OCI-LY7 (cell line): ENCODE results near the gene XPOT. TPM values are rescaled to one million over a fixed set of nuclear protein-coding genes. Genes with fewer than 3 reads are reported as not detected.

Source experiments
- BruUV-seq: library from RNA; stranded (reverse); fragments of 400-500 nt; replicated peaks from 2 replicates; lab custom pipeline; 2021; lab: Mats Ljungman, UMichigan
- CTCF ChIA-PET: fragments of 300-600 bp; sonication (Branson Sonifier 250); formaldehyde crosslinking; loops from one replicate; lab custom pipeline; 2022; ENCODE audit warnings: antibody characterized with exemption; ENCODE audit not compliant: unreplicated experiment; lab: Charles Lee
- POLR2A ChIA-PET: fragments of 300-600 bp; sonication (Branson Sonifier 250); formaldehyde crosslinking; loops from one replicate; lab custom pipeline; 2022; ENCODE audit warnings: antibody characterized with exemption; lab: Charles Lee
- DNase-seq: peaks from one replicate; pipeline ENCODE4 v3.0.0-alpha.2; 2015; ENCODE audit warnings: low spot score
- H2AFZ ChIP-seq: fragments of 200-600 bp; sonication (generic), shearing (Covaris generic); 2 replicates; pipeline ENCODE4 v1.6.1; 2014; ENCODE audit warnings: mild to moderate bottlenecking, antibody characterized with exemption, low read length, moderate library complexity
- H3K27ac ChIP-seq: fragments of 200-600 bp; sonication (generic); 2 replicates; pipeline ENCODE4 v1.5.1; 2014; ENCODE audit warnings: mixed run types, low read depth, mild to moderate bottlenecking, moderate library complexity, low read length, inconsistent platforms; ENCODE audit not compliant: poor library complexity, severe bottlenecking
- H3K36me3 ChIP-seq: fragments of 200-600 bp; sonication (generic); 2 replicates; pipeline ENCODE4 v1.6.1; 2014; ENCODE audit warnings: mild to moderate bottlenecking, antibody characterized with exemption, low read length, moderate library complexity, mixed read lengths; ENCODE audit not compliant: insufficient read depth
- H3K4me1 ChIP-seq: fragments of 200-600 bp; sonication (generic); 2 replicates; pipeline ENCODE4 v1.5.1; 2014; ENCODE audit warnings: mild to moderate bottlenecking, low read length; ENCODE audit not compliant: insufficient read depth, poor library complexity, severe bottlenecking
- H3K4me2 ChIP-seq: fragments of 200-600 bp; sonication (generic); 2 replicates; pipeline ENCODE4 v1.6.1; 2014; ENCODE audit warnings: mild to moderate bottlenecking, low read length
- H3K4me3 ChIP-seq: fragments of 200-600 bp; sonication (generic); 2 replicates; pipeline ENCODE4 v1.5.1; 2014; ENCODE audit warnings: mild to moderate bottlenecking, low read depth, low read length; ENCODE audit not compliant: poor library complexity, severe bottlenecking
- H3K79me2 ChIP-seq: fragments of 200-600 bp; sonication (generic); 2 replicates; pipeline ENCODE4 v1.6.1; 2016; ENCODE audit warnings: low read depth, mild to moderate bottlenecking, low read length, moderate library complexity, mixed read lengths; ENCODE audit not compliant: insufficient read depth
- H3K9me2 ChIP-seq: fragments of 200-600 bp; sonication (generic); 2 replicates; pipeline ENCODE4 v1.6.1; 2016; ENCODE audit warnings: mild to moderate bottlenecking, low read length, mixed read lengths; ENCODE audit not compliant: insufficient read depth
- H3K9me3 ChIP-seq: fragments of 200-600 bp; sonication (generic); 2 replicates; pipeline ENCODE4 v1.6.1; 2014; ENCODE audit warnings: mild to moderate bottlenecking, mixed run types, low read length, mixed read lengths
- H4K20me1 ChIP-seq: fragments of 200-600 bp; sonication (generic); 2 replicates; pipeline ENCODE4 v1.6.1; 2014; ENCODE audit warnings: mild to moderate bottlenecking, antibody characterized with exemption, low read length, moderate library complexity, mixed read lengths; ENCODE audit not compliant: insufficient read depth
- EZH2phosphoT487 ChIP-seq: fragments of 200-600 bp; sonication (generic); IDR thresholded peaks from 2 replicates; pipeline ENCODE4 v1.6.1; 2018; ENCODE audit warnings: low read depth, borderline replicate concordance, mild to moderate bottlenecking, mixed run types, antibody characterized with exemption, low read length, moderate library complexity, mixed read lengths
- intact Hi-C: fragments of 100-400 bp; cut with micrococcal nuclease; formaldehyde crosslinking; loops from one replicate; pipeline ENCODE4 v1.10.0; 2022; ENCODE audit not compliant: unreplicated experiment
- total RNA-seq, 2 experiments: library from RNA; depleted of rRNA in 1 of 2; stranded (reverse); fragments of >200 nt in 1 of 2; shearing (Covaris generic) in 1 of 2; gene quantifications; 2 replicates each; pipeline ENCODE4 v1.2.3, GENCODE V29; 2014 to 2022
- TF ChIP-seq, protein P1 (sequence below): fragments of 200-600 bp; sonication (generic); conservative IDR thresholded peaks from 2 replicates; pipeline ENCODE4 v1.5.1; 2014; ENCODE audit warnings: mild to moderate bottlenecking, antibody characterized with exemption, low read length, moderate library complexity, mixed read lengths

Gene XPOT
- total RNA-seq, 2 experiments from 2014 or later, result 101 to 210 TPM

DNA sequence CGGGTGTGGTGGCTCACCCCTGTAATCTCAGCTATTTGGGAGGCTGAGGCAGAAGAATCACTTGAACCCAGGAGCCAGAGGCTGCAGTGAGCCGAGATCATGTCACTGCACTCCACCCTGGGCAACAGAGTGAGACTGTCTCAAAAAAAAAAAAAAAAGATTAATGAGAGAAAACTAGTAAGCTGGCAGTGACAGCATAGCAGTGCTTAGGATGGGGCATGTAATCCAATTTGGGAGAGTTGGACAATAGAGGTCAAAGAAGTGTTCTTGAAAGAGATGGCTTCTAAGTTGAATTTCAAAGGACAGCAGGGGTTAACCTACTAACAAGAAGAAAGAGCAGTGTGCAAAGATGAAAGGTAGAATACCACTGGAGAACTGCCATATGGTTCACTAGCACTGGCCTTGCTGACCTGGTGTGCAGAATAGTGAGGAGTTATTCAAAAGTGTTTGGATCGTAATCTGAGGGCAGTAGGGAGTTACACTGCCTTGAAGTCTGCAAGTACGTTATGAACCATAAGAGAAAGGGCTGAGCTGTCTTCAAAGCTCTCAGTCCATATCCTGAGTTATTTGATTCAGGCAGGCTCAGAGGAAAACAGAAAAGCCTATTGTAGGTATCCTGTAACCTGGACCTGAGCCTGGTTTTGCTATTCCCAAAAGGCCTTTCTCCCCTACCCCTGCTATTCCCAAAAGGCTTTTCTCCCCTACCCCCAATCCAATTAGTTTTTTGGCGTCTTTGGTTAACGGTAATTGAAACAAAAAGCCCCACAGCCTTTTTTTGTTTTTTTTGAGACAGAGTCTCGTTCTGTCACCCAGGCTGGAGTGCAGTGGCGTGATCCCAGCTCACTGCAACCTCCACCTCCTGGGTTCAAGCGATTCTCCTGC lies 3.4 kb downstream of the XPOT start:
- CTCF ChIA-PET, result no interaction called here
- H3K36me3 ChIP-seq, result peaks cover 59% of the 10 kb centered on the region
- H3K79me2 ChIP-seq, result peaks cover 61% of the 10 kb centered on the region
- H3K4me1 ChIP-seq, result peaks cover 21% of the 10 kb centered on the region
- POLR2A ChIA-PET, result interaction anchor here (0.5 to 0.7 kb wide), 3 partner anchors 37 to 650 kb away, joined by 3 to 5 read pairs (median 5); no protein-coding TSS in a partner anchor
- H3K27ac ChIP-seq, result no peak overlapping the region
- H2AFZ ChIP-seq, result no peak overlapping the region
- no peaks in the 10 kb centered on the region for H3K9me2 ChIP-seq
- H3K4me3 ChIP-seq, result no peak overlapping the region
- DNase-seq, result no peak
- peaks cover 5% of the 10 kb centered on the region for H4K20me1 ChIP-seq
- no peak overlapping the region for H3K4me2 ChIP-seq
- no TSS peak for BruUV-seq
- TF ChIP-seq EZH2phosphoT487, result no peak
- TF ChIP-seq, protein P1, sequence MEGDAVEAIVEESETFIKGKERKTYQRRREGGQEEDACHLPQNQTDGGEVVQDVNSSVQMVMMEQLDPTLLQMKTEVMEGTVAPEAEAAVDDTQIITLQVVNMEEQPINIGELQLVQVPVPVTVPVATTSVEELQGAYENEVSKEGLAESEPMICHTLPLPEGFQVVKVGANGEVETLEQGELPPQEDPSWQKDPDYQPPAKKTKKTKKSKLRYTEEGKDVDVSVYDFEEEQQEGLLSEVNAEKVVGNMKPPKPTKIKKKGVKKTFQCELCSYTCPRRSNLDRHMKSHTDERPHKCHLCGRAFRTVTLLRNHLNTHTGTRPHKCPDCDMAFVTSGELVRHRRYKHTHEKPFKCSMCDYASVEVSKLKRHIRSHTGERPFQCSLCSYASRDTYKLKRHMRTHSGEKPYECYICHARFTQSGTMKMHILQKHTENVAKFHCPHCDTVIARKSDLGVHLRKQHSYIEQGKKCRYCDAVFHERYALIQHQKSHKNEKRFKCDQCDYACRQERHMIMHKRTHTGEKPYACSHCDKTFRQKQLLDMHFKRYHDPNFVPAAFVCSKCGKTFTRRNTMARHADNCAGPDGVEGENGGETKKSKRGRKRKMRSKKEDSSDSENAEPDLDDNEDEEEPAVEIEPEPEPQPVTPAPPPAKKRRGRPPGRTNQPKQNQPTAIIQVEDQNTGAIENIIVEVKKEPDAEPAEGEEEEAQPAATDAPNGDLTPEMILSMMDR, result no peak
- intact Hi-C loops, result no loop called here
- H3K9me3 ChIP-seq, result no peaks in the 10 kb centered on the region

DNA sequence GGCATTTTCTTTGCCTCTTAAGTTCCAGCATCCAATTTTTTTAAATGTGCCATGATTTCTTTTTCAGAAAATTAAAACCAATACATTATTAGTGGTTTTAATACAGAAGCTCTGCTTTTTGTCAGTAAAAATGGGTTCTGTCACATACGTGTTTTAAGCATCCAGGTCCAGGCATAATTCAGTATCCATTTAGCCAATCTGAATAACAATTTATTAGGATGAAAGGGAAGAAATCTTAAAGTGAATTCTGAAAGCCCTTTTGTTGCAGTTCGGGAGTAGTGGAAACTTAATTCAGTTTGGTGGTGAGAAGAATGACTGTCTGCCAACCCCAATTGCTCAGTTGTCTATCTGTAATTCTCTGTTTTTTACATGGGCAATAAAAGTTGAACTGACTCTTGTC lies 7.2 kb downstream of the XPOT start:
- intact Hi-C loops, result no loop called here
- Histone ChIP-seq H3K9me2 (no peaks in the 10 kb centered on the region), H4K20me1 (peaks cover 11% of the 10 kb centered on the region), H3K36me3 (peaks cover 90% of the 10 kb centered on the region), H3K4me2 (no peak overlapping the region), H2AFZ (no peak overlapping the region), H3K4me1 (peaks cover 5% of the 10 kb centered on the region), H3K4me3 (no peak overlapping the region), H3K9me3 (no peaks in the 10 kb centered on the region), H3K27ac (no peak overlapping the region), H3K79me2 (peaks cover 44% of the 10 kb centered on the region)
- no TSS peak for BruUV-seq
- POLR2A ChIA-PET, result interaction anchor here (1.0 to 1.4 kb wide), 3 partner anchors 24 to 32 kb away, joined by 3 to 6 read pairs (median 4); no protein-coding TSS in a partner anchor
- TF ChIP-seq, protein P1, result no peak
- TF ChIP-seq EZH2phosphoT487, result no peak
- DNase-seq, result no peak
- CTCF ChIA-PET, result no interaction called here

DNA sequence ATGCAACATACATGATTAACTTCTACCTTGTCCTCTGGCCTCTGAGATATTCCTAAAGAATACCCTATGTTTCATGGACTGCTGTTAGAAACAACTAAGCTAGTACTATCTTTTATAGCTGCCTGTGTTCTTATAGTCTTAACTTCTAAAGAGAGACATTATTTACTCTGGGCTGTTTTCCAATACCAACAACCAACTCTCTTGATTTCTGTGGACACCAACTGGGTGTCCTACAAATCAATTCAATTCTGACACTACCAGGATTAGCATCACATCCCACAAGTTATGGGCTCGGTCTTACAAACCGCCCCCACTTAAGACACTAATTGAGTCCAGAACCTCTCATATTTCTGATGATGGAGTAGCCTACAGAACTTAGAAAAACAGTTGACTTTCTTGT lies 8.3 kb downstream of the XPOT start:
- Histone ChIP-seq H3K27ac (no peak overlapping the region), H3K4me1 (peaks cover 3% of the 10 kb centered on the region), H3K4me2 (no peak overlapping the region), H3K36me3 (peaks cover 91% of the 10 kb centered on the region), H3K9me3 (no peaks in the 10 kb centered on the region), H3K4me3 (no peak overlapping the region), H3K79me2 (peaks cover 33% of the 10 kb centered on the region), H4K20me1 (peaks cover 11% of the 10 kb centered on the region), H3K9me2 (no peaks in the 10 kb centered on the region), H2AFZ (no peak overlapping the region)
- ChIA-PET POLR2A (interaction anchor here (0.5 to 1.0 kb wide), 2 partner anchors 31 to 1842 kb away, joined by 5 to 6 read pairs; no protein-coding TSS in a partner anchor), CTCF (interaction anchor here (1.1 kb wide), 1 partner anchor 14 kb away, joined by 3 read pairs; no protein-coding TSS in a partner anchor)
- intact Hi-C loops, result loop anchor here (2.0 kb wide), 1 partner anchor 18 kb away; no protein-coding TSS in a partner anchor
- no peak for DNase-seq
- no TSS peak for BruUV-seq
- TF ChIP-seq, protein P1, result no peak
- TF ChIP-seq EZH2phosphoT487, result no peak
